CD14-positive monocyte (primary cell): Measurements from ENCODE around the gene MRPL24. TPM values are rescaled to one million over a fixed set of nuclear protein-coding genes. Genes with fewer than 3 reads are reported as not detected.

Source experiments
- DNase-seq, 3 donors: peaks; one replicate each; pipeline ENCODE4 v3.0.0-alpha.2; 2011 to 2022
- H2AFZ ChIP-seq: 2 replicates; pipeline ENCODE4 v1.6.0; 2012; ENCODE audit warnings: mild to moderate bottlenecking, low read depth, low read length, inconsistent platforms; ENCODE audit not compliant: insufficient read depth, poor library complexity, severe bottlenecking
- H3K27ac ChIP-seq, 2 donors: 1 replicate in 1 of 2; 2 replicates in 1 of 2; pipeline ENCODE4 v1.5.1; 2012 to 2013; ENCODE audit warnings: low read length in 2 of 2, control low read depth in 1 of 2, inconsistent platforms in 1 of 2, low read depth in 1 of 2, mild to moderate bottlenecking in 1 of 2
- H3K27me3 ChIP-seq, 2 donors: one replicate each; pipeline versions ENCODE4 v1.6.0 to v1.6.1; 2011 to 2013; ENCODE audit warnings: low read length in 2 of 2; ENCODE audit not compliant: control insufficient read depth in 2 of 2, insufficient read depth in 2 of 2
- H3K36me3 ChIP-seq, 2 donors: replicated peaks in 1 of 2; 1 replicate in 1 of 2; 2 replicates in 1 of 2; pipeline versions ENCODE4 v1.5.1 to v1.6.1; 2012 to 2013; ENCODE audit warnings: low read length in 2 of 2, control low read depth in 1 of 2, inconsistent platforms in 1 of 2, mild to moderate bottlenecking in 1 of 2; ENCODE audit not compliant: insufficient read depth in 2 of 2, control insufficient read depth in 1 of 2
- H3K4me1 ChIP-seq, 2 donors: 1 replicate in 1 of 2; 2 replicates in 1 of 2; pipeline versions ENCODE4 v1.5.1 to v1.6.1; 2012 to 2013; ENCODE audit warnings: low read length in 2 of 2, control low read depth in 1 of 2, inconsistent platforms in 1 of 2, mild to moderate bottlenecking in 1 of 2, moderate library complexity in 1 of 2; ENCODE audit not compliant: insufficient read depth in 2 of 2, control insufficient read depth in 1 of 2
- H3K4me2 ChIP-seq: replicated peaks from 2 replicates; pipeline ENCODE3; 2012; ENCODE audit warnings: low read length, moderate library complexity, mild to moderate bottlenecking; ENCODE audit not compliant: poor library complexity, severe bottlenecking; ENCODE audit errors: extremely low read depth
- H3K4me3 ChIP-seq, 3 experiments: fragments of 200-600 bp in 1 of 3; sonication (generic) in 1 of 3; replicated peaks in 1 of 3; 1 replicate in 2 of 3; 2 replicates in 1 of 3; pipeline ENCODE4 v1.5.1; 2011 to 2013; ENCODE audit warnings: low read length in 3 of 3, mild to moderate bottlenecking in 3 of 3, control low read depth in 2 of 3, low read depth in 2 of 3, inconsistent platforms in 1 of 3, moderate library complexity in 1 of 3
- H3K79me2 ChIP-seq: 2 replicates; pipeline ENCODE4 v1.6.0; 2012; ENCODE audit warnings: mild to moderate bottlenecking, control low read depth, inconsistent platforms, low read length, moderate library complexity; ENCODE audit not compliant: insufficient read depth
- H3K9ac ChIP-seq: 2 replicates; pipeline ENCODE4 v1.6.0; 2017; ENCODE audit warnings: low read length, mild to moderate bottlenecking; ENCODE audit not compliant: insufficient read depth, poor library complexity, severe bottlenecking
- H3K9me3 ChIP-seq, 2 donors: replicated peaks in 1 of 2; 1 replicate in 1 of 2; 2 replicates in 1 of 2; pipeline versions ENCODE4 v1.5.1 to v1.6.1; 2012 to 2013; ENCODE audit warnings: low read length in 2 of 2, control low read depth in 1 of 2; ENCODE audit not compliant: control insufficient read depth in 1 of 2, insufficient read depth in 1 of 2
- H4K20me1 ChIP-seq: 2 replicates; pipeline ENCODE4 v1.6.0; 2012; ENCODE audit warnings: mild to moderate bottlenecking, low read length, control low read depth, moderate library complexity; ENCODE audit not compliant: insufficient read depth
- H3K27ac Mint-ChIP-seq, 7 donors: one replicate each; pipeline ENCODE4 v1.8.0; 2020; ENCODE audit warnings: mild to moderate bottlenecking in 7 of 7, mixed read lengths in 7 of 7, moderate library complexity in 6 of 7, inconsistent platforms in 2 of 7
- H3K27me3 Mint-ChIP-seq, 3 donors: one replicate each; pipeline ENCODE4 v1.8.0; 2021 to 2022; ENCODE audit warnings: low read depth in 3 of 3, mild to moderate bottlenecking in 3 of 3, mixed read lengths in 3 of 3, moderate library complexity in 3 of 3, inconsistent platforms in 1 of 3
- H3K36me3 Mint-ChIP-seq, 2 donors: one replicate each; pipeline ENCODE4 v1.8.0; 2020; ENCODE audit warnings: mixed read lengths in 2 of 2, inconsistent platforms in 1 of 2, mild to moderate bottlenecking in 1 of 2
- H3K4me1 Mint-ChIP-seq: one replicate; pipeline ENCODE4 v1.8.0; 2020; ENCODE audit warnings: mild to moderate bottlenecking, mixed read lengths
- H3K4me3 Mint-ChIP-seq, 2 donors: one replicate each; pipeline ENCODE4 v1.8.0; 2020; ENCODE audit warnings: mild to moderate bottlenecking in 2 of 2, mixed read lengths in 2 of 2, moderate library complexity in 1 of 2
- H3K9me3 Mint-ChIP-seq, 7 donors: one replicate each; pipeline ENCODE4 v1.8.0; 2020 to 2022; ENCODE audit warnings: mixed read lengths in 7 of 7, mild to moderate bottlenecking in 6 of 7, moderate library complexity in 6 of 7, inconsistent platforms in 2 of 7
- WGBS: methylation state at CpG from one replicate; pipeline ENCODE4 v1.1.5; 2013; ENCODE audit warnings: missing lambda C conversion rate; ENCODE audit not compliant: insufficient coverage; 5-methylcytosine and 5-hydroxymethylcytosine counted together
- intact Hi-C, 2 donors: fragments of 100-400 bp; cut with micrococcal nuclease; formaldehyde crosslinking; loops; one replicate each; pipeline versions ENCODE4 v1.15.0 to v1.15.1; 2023
- polyA plus RNA-seq, 3 donors: library from polyadenylated mRNA; depleted of rRNA in 1 of 3; unstranded in 2 of 3; stranded (reverse) in 1 of 3; fragments of 300-500 nt in 2 of 3; fragments of >200 nt in 1 of 3; fragmentation: Illumina TruSeq in 2 of 3; gene quantifications; 1 replicate in 2 of 3; 2 replicates in 1 of 3; pipeline ENCODE4 v1.2.3, GENCODE V29; 2012 to 2021
- TF ChIP-seq, protein P1 (sequence below): fragments of 200-600 bp; IDR thresholded peaks from one replicate; pipeline ENCODE4 v1.8.0; 2022; ENCODE audit warnings: antibody characterized with exemption, mild to moderate bottlenecking

MRPL24 gene
- polyA plus RNA-seq, 3 donors, result 28.7 to 47.0 (median 38.4) TPM

DNA sequence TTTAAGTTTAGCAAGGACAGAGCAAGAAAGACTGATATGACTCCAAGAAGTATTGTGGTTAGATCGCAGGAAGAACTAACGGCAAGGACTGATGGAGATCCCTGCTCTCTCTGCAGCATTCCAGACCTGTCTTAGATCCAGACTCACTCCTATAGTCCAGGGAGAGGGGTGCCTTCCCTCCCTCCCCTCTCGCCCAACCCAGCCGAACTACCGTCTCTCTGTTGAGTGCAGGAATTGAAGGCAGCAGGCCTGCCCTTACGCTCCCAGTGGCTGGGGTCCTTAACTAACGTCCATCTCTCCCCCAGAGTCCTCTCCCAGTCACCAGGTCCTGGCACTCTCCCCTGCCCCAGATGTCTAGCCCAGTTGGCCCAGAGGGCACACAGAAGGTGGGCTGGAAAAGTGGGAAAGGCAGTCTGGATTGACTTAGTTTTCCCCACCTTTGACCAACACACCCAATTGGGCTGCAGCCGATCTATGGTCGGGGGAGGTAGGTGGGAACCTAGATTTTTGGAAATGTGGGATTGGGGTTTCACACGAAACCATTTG, 36.6 kb downstream of the MRPL24 start:
- H2AFZ ChIP-seq, result no peak overlapping the region
- H3K36me3 Mint-ChIP-seq, result peaks cover 0 to 8% of the 10 kb centered on the region in 2 donors
- H3K4me1 Mint-ChIP-seq, result peaks cover 28% of the 10 kb centered on the region
- H3K36me3 ChIP-seq, result no peaks in the 10 kb centered on the region
- TF ChIP-seq, protein P1, sequence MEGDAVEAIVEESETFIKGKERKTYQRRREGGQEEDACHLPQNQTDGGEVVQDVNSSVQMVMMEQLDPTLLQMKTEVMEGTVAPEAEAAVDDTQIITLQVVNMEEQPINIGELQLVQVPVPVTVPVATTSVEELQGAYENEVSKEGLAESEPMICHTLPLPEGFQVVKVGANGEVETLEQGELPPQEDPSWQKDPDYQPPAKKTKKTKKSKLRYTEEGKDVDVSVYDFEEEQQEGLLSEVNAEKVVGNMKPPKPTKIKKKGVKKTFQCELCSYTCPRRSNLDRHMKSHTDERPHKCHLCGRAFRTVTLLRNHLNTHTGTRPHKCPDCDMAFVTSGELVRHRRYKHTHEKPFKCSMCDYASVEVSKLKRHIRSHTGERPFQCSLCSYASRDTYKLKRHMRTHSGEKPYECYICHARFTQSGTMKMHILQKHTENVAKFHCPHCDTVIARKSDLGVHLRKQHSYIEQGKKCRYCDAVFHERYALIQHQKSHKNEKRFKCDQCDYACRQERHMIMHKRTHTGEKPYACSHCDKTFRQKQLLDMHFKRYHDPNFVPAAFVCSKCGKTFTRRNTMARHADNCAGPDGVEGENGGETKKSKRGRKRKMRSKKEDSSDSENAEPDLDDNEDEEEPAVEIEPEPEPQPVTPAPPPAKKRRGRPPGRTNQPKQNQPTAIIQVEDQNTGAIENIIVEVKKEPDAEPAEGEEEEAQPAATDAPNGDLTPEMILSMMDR, result no peak
- peaks cover 44 to 74% of the 10 kb centered on the region in 2 donors for H3K27me3 ChIP-seq
- 30% methylated on average over 2 of the region's 10 CpGs for WGBS
- no peak overlapping the region for H3K27ac Mint-ChIP-seq
- peaks cover 0 to 25% (median 10%) of the 10 kb centered on the region in 7 donors for H3K9me3 Mint-ChIP-seq
- intact Hi-C loops, result no loop called here
- DNase-seq, result no peak
- no peaks in the 10 kb centered on the region for H4K20me1 ChIP-seq
- H3K79me2 ChIP-seq, result no peaks in the 10 kb centered on the region
- no peak overlapping the region for H3K27ac ChIP-seq
- no peak overlapping the region for H3K4me3 ChIP-seq
- H3K4me2 ChIP-seq, result no peak overlapping the region
- H3K4me3 Mint-ChIP-seq, result peak overlapping the region in 1 of 2 donors; percentile 72
- peaks cover 79 to 84% (median 81%) of the 10 kb centered on the region in 3 donors for H3K27me3 Mint-ChIP-seq
- no peak overlapping the region for H3K9ac ChIP-seq
- peaks cover 0 to 15% of the 10 kb centered on the region in 2 donors for H3K9me3 ChIP-seq
- H3K4me1 ChIP-seq, result peaks cover 20 to 22% of the 10 kb centered on the region in 2 donors

DNA sequence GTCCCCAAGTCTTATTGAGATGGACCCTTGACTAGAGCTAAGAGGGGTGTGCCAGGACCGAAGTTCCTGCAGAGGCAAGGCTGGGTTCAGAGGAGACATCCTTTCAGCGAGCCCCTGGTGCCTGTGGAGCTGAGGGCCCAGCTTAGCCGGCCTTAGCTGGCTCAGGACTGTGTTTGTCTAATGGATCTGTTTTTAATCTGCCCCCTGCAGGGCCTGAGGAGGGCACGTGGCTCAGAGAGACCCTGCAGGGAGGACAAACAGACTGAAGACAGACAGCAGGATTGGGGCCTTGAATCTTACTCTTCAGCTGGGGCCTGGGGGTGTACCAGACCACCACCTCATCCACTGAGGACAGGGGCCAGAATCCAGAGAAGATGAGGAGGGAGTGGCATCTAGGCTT, 37.1 kb downstream of the MRPL24 start:
- H3K4me1 Mint-ChIP-seq, result peaks cover 28% of the 10 kb centered on the region

More for the DNA sequence above, 37.1 kb downstream of the MRPL24 start:
- Mint-ChIP-seq H3K4me3 (peak overlapping the region in 1 of 2 donors; percentile 72), H3K9me3 (peaks cover 0 to 25% (median 10%) of the 10 kb centered on the region in 7 donors), H3K36me3 (peaks cover 0 to 8% of the 10 kb centered on the region in 2 donors), H3K27ac (no peak overlapping the region), H3K27me3 (peaks cover 78 to 84% (median 84%) of the 10 kb centered on the region in 3 donors)
- intact Hi-C loops, result no loop called here
- H3K4me2 ChIP-seq, result no peak overlapping the region
- no peak overlapping the region for H3K4me3 ChIP-seq
- no peak overlapping the region for H3K9ac ChIP-seq
- 48% methylated on average over 4 of the region's 4 CpGs for WGBS
- H3K9me3 ChIP-seq, result peaks cover 0 to 15% of the 10 kb centered on the region in 2 donors
- peaks cover 20 to 22% of the 10 kb centered on the region in 2 donors for H3K4me1 ChIP-seq
- no peaks in the 10 kb centered on the region for H4K20me1 ChIP-seq
- no peak overlapping the region for H2AFZ ChIP-seq
- no peaks in the 10 kb centered on the region for H3K36me3 ChIP-seq
- H3K27me3 ChIP-seq, result peaks cover 44 to 77% of the 10 kb centered on the region in 2 donors
- no peak overlapping the region for H3K27ac ChIP-seq
- TF ChIP-seq, protein P1, result no peak
- no peak for DNase-seq
- no peaks in the 10 kb centered on the region for H3K79me2 ChIP-seq
